ENCODE data around the gene KCNH8.

Gene KCNH8

GRCh38 chr3:19487386-19487785 is 339.1 kb downstream of the KCNH8 start:
- TF ChIP-seq CTCF (conservative IDR thresholded peaks at IDR 0.05; ENCODE audit: low read length), result no peak
- no peak overlapping the region for H3K4me3 ChIP-seq (ENCODE audit: low read length)
- no peak for DNase-seq (ENCODE audit: low read depth)

- no peak for DNase-seq (ENCODE audit: low read depth)
- TF ChIP-seq CTCF (conservative IDR thresholded peaks at IDR 0.05; ENCODE audit: low read length), result no peak
- H3K4me3 ChIP-seq (ENCODE audit: low read length), result no peak overlapping the region
Observed at GRCh38 chr3:19488939-19489338, 340.6 kb downstream of the KCNH8 start.

- no peak overlapping the region for H3K4me3 ChIP-seq (ENCODE audit: low read length)
- TF ChIP-seq CTCF (conservative IDR thresholded peaks at IDR 0.05; ENCODE audit: low read length), result no peak
- DNase-seq (ENCODE audit: low read depth), result no peak
Observed at GRCh38 chr3:19489936-19490335, 341.6 kb downstream of the KCNH8 start.

GRCh38 chr3:19506171-19506570 is 357.9 kb downstream of the KCNH8 start:
- no peak for DNase-seq (ENCODE audit: low read depth)
- no peak for TF ChIP-seq CTCF (conservative IDR thresholded peaks at IDR 0.05; ENCODE audit: low read length)
- no peak overlapping the region for H3K4me3 ChIP-seq (ENCODE audit: low read length)

GRCh38 chr3:19522305-19522704 is 374.0 kb downstream of the KCNH8 start:
- H3K4me3 ChIP-seq (ENCODE audit: low read length), result no peak overlapping the region
- DNase-seq (ENCODE audit: low read depth), result no peak
- no peak for TF ChIP-seq CTCF (conservative IDR thresholded peaks at IDR 0.05; ENCODE audit: low read length)

GRCh38 chr3:19526071-19526470 is 377.8 kb downstream of the KCNH8 start:
- no peak for DNase-seq (ENCODE audit: low read depth)
- no peak overlapping the region for H3K4me3 ChIP-seq (ENCODE audit: low read length)
- TF ChIP-seq CTCF (conservative IDR thresholded peaks at IDR 0.05; ENCODE audit: low read length), result no peak

GRCh38 chr3:19527746-19528145 is 379.4 kb downstream of the KCNH8 start:
- DNase-seq (ENCODE audit: low read depth), result no peak
- no peak overlapping the region for H3K4me3 ChIP-seq (ENCODE audit: low read length)
- no peak for TF ChIP-seq CTCF (conservative IDR thresholded peaks at IDR 0.05; ENCODE audit: low read length)

Measured in AG10803 (cell line).